HEK293 (cell line): ENCODE measurements around the gene GALNTL6.

Experiments used
- CTCF ChIA-PET: fragments of 350-600 bp; formaldehyde crosslinking; extraction: SDS; loops from one replicate; lab custom pipeline; 2021; ENCODE audit warnings: antibody characterized with exemption; lab: Yijun Ruan, JAX
- POLR2A ChIA-PET: fragments of 300-600 bp; formaldehyde crosslinking; extraction: SDS; loops from one replicate; lab custom pipeline; 2020; ENCODE audit warnings: antibody characterized with exemption, inconsistent platforms; lab: Yijun Ruan, JAX
- H3K27ac ChIP-seq: fragments of 200-500 bp; sonication (Bioruptor generic); 2 replicates; pipeline ENCODE4 v1.5.1; 2014; ENCODE audit warnings: low read depth, low read length, control low read depth, inconsistent platforms; ENCODE audit errors: extremely low read depth
- H3K36me3 ChIP-seq, 2 experiments: fragments of 200-500 bp in 1 of 2; sonication (Bioruptor generic) in 1 of 2; 1 replicate in 1 of 2; 2 replicates in 1 of 2; pipeline ENCODE4 v1.5.1; 2014 to 2017; ENCODE audit warnings: inconsistent platforms in 2 of 2, low read length in 2 of 2; ENCODE audit not compliant: control insufficient read depth in 2 of 2, insufficient read depth in 1 of 2
- H3K4me1 ChIP-seq: fragments of 200-500 bp; sonication (Bioruptor generic); 2 replicates; pipeline ENCODE4 v1.5.1; 2014; ENCODE audit warnings: mild to moderate bottlenecking, low read length, inconsistent platforms; ENCODE audit not compliant: control insufficient read depth, insufficient read depth
- H3K4me3 ChIP-seq: 2 replicates; pipeline ENCODE4 v1.5.1; 2011; ENCODE audit warnings: low read depth, mild to moderate bottlenecking, control low read depth, low read length, moderate library complexity
- H3K9me3 ChIP-seq: fragments of 200-500 bp; sonication (Bioruptor generic); 2 replicates; pipeline ENCODE4 v1.5.1; 2014; ENCODE audit warnings: low read depth, low read length, inconsistent platforms; ENCODE audit not compliant: control insufficient read depth, insufficient read depth
- CTCF ChIP-seq: fragments of 450-650 bp; formaldehyde crosslinking; IDR thresholded peaks from 2 replicates; pipeline ENCODE4 v1.5.1; 2016; ENCODE audit warnings: missing biosample characterization, missing genetic modification characterization
- ELK4 ChIP-seq: IDR thresholded peaks from 2 replicates; pipeline ENCODE4 v1.6.1; 2011; ENCODE audit warnings: mild to moderate bottlenecking, low read depth, low read length, borderline replicate concordance
- HOXD13 ChIP-seq: sonication (generic); formaldehyde crosslinking; IDR thresholded peaks from 2 replicates; pipeline ENCODE4 v1.8.0; 2022; ENCODE audit warnings: missing genetic modification reagents, borderline replicate concordance
- OVOL3 ChIP-seq: fragments of 450-650 bp; formaldehyde crosslinking; IDR thresholded peaks from 2 replicates; pipeline ENCODE4 v1.5.1; 2016; ENCODE audit warnings: missing biosample characterization, missing genetic modification characterization
- PRDM1 ChIP-seq: fragments of 450-650 bp; formaldehyde crosslinking; IDR thresholded peaks from 2 replicates; pipeline ENCODE4; 2016; ENCODE audit warnings: missing biosample characterization, missing genetic modification characterization
- SCRT1 ChIP-seq: fragments of 450-650 bp; formaldehyde crosslinking; IDR thresholded peaks from 2 replicates; pipeline ENCODE4 v1.5.1; 2016; ENCODE audit warnings: missing biosample characterization, missing genetic modification characterization, borderline replicate concordance
- SETDB1 ChIP-seq: IDR thresholded peaks from one replicate; pipeline ENCODE4 v1.6.1; 2017; ENCODE audit warnings: mild to moderate bottlenecking, low read length, moderate library complexity, mixed read lengths; ENCODE audit not compliant: insufficient read length
- TCF7L2 ChIP-seq: IDR thresholded peaks from 2 replicates; pipeline ENCODE4 v1.6.1; 2011; ENCODE audit warnings: low read depth, mild to moderate bottlenecking, inconsistent platforms, low read length, moderate library complexity, borderline replicate concordance
- WT1 ChIP-seq: fragments of 450-650 bp; formaldehyde crosslinking; IDR thresholded peaks from 2 replicates; pipeline ENCODE4 v1.5.1; 2016; ENCODE audit warnings: missing biosample characterization, missing genetic modification characterization
- YY1 ChIP-seq: fragments of 450-650 bp; formaldehyde crosslinking; IDR thresholded peaks from 2 replicates; pipeline ENCODE4 v1.5.1; 2018; ENCODE audit warnings: missing biosample characterization, missing genetic modification characterization
- ZBTB1 ChIP-seq: fragments of 450-650 bp; formaldehyde crosslinking; IDR thresholded peaks from 2 replicates; pipeline ENCODE4 v1.5.1; 2016; ENCODE audit warnings: missing biosample characterization, missing genetic modification characterization
- ZBTB21 ChIP-seq: fragments of 450-650 bp; formaldehyde crosslinking; IDR thresholded peaks from 2 replicates; pipeline ENCODE4 v1.5.1; 2017; ENCODE audit warnings: missing biosample characterization, missing genetic modification characterization
- ZBTB48 ChIP-seq: fragments of 450-650 bp; formaldehyde crosslinking; IDR thresholded peaks from 2 replicates; pipeline ENCODE4 v1.5.1; 2016; ENCODE audit warnings: missing biosample characterization, missing genetic modification characterization
- ZBTB8A ChIP-seq: fragments of 450-650 bp; formaldehyde crosslinking; IDR thresholded peaks from 2 replicates; pipeline ENCODE4 v1.5.1; 2016; ENCODE audit warnings: missing biosample characterization, missing genetic modification characterization
- ZFHX2 ChIP-seq: fragments of 450-650 bp; formaldehyde crosslinking; conservative IDR thresholded peaks from 2 replicates; pipeline ENCODE4 v1.5.1; 2016; ENCODE audit warnings: missing biosample characterization, missing genetic modification characterization
- ZNF112 ChIP-seq: fragments of 450-650 bp; formaldehyde crosslinking; IDR thresholded peaks from 2 replicates; pipeline ENCODE4 v1.5.0; 2017; ENCODE audit warnings: missing biosample characterization, missing genetic modification characterization
- ZNF121 ChIP-seq: fragments of 450-650 bp; formaldehyde crosslinking; IDR thresholded peaks from 2 replicates; pipeline ENCODE4 v1.5.1; 2016; ENCODE audit warnings: missing biosample characterization, missing genetic modification characterization
- ZNF132 ChIP-seq: fragments of 450-650 bp; formaldehyde crosslinking; IDR thresholded peaks from 2 replicates; pipeline ENCODE4 v1.5.1; 2017; ENCODE audit warnings: missing biosample characterization, missing genetic modification characterization, borderline replicate concordance
- ZNF23 ChIP-seq: fragments of 450-650 bp; formaldehyde crosslinking; IDR thresholded peaks from 2 replicates; pipeline ENCODE4 v1.5.1; 2016; ENCODE audit warnings: missing biosample characterization, missing genetic modification characterization, borderline replicate concordance
- ZNF248 ChIP-seq: fragments of 450-650 bp; formaldehyde crosslinking; IDR thresholded peaks from 2 replicates; pipeline ENCODE4 v1.5.1; 2017; ENCODE audit warnings: missing biosample characterization, missing genetic modification characterization
- ZNF398 ChIP-seq: fragments of 450-650 bp; formaldehyde crosslinking; IDR thresholded peaks from 2 replicates; pipeline ENCODE4 v1.5.1; 2017; ENCODE audit warnings: missing biosample characterization, missing genetic modification characterization
- ZNF521 ChIP-seq: fragments of 450-650 bp; formaldehyde crosslinking; IDR thresholded peaks from 2 replicates; pipeline ENCODE4 v1.5.1; 2017; ENCODE audit warnings: missing biosample characterization, mild to moderate bottlenecking, missing genetic modification characterization
- ZNF555 ChIP-seq: fragments of 450-650 bp; formaldehyde crosslinking; conservative IDR thresholded peaks from 2 replicates; pipeline ENCODE4 v1.5.1; 2017; ENCODE audit warnings: missing biosample characterization, mild to moderate bottlenecking, missing genetic modification characterization, inconsistent platforms
- ZNF585B ChIP-seq: fragments of 450-650 bp; formaldehyde crosslinking; IDR thresholded peaks from 2 replicates; pipeline ENCODE4 v1.5.1; 2016; ENCODE audit warnings: missing biosample characterization, missing genetic modification characterization
- ZNF610 ChIP-seq: fragments of 450-650 bp; formaldehyde crosslinking; IDR thresholded peaks from 2 replicates; pipeline ENCODE4 v1.5.1; 2016; ENCODE audit warnings: missing biosample characterization, missing genetic modification characterization, borderline replicate concordance
- ZNF670 ChIP-seq: fragments of 450-650 bp; formaldehyde crosslinking; IDR thresholded peaks from 2 replicates; pipeline ENCODE4 v1.5.1; 2016; ENCODE audit warnings: missing biosample characterization, missing genetic modification characterization, low read depth
- ZNF785 ChIP-seq: fragments of 450-650 bp; formaldehyde crosslinking; IDR thresholded peaks from 2 replicates; pipeline ENCODE4 v1.5.1; 2016; ENCODE audit warnings: missing biosample characterization, missing genetic modification characterization
- ZNF837 ChIP-seq: fragments of 450-650 bp; formaldehyde crosslinking; IDR thresholded peaks from 2 replicates; pipeline ENCODE4 v1.5.1; 2016; ENCODE audit warnings: missing biosample characterization, missing genetic modification characterization

Gene GALNTL6

GRCh38 chr4:172686021-172686420, 872.8 kb downstream of the GALNTL6 start:
- no peak overlapping the region for H3K27ac ChIP-seq
- no peaks in the 10 kb centered on the region for H3K9me3 ChIP-seq
- ChIA-PET POLR2A (no interaction called here), CTCF (no interaction called here)
- no peak overlapping the region for H3K4me3 ChIP-seq
- H3K4me1 ChIP-seq = no peaks in the 10 kb centered on the region
- TF ChIP-seq ZNF837 (tag by site-specific recombination) = no peak
- TF ChIP-seq ZNF132 (tag by site-specific recombination) = no peak
- no peak for TF ChIP-seq TCF7L2
- no peak for TF ChIP-seq ZNF112 (tag by site-specific recombination)
- TF ChIP-seq ZNF23 (tag by site-specific recombination) = no peak
- no peak for TF ChIP-seq ZBTB21
- no peak for TF ChIP-seq ZNF248
- no peaks in the 10 kb centered on the region for H3K36me3 ChIP-seq

- Histone ChIP-seq H3K4me1 (no peaks in the 10 kb centered on the region), H3K9me3 (no peaks in the 10 kb centered on the region), H3K27ac (no peak overlapping the region), H3K4me3 (no peak overlapping the region), H3K36me3 (no peaks in the 10 kb centered on the region)
- ChIA-PET POLR2A (no interaction called here), CTCF (no interaction called here)
- TF ChIP-seq YY1 (tag by site-specific recombination) = no peak
- TF ChIP-seq ZNF121 (tag by site-specific recombination) = no peak
- TF ChIP-seq ZFHX2 (tag by site-specific recombination) = no peak
- TF ChIP-seq ELK4 = no peak
- no peak for TF ChIP-seq ZBTB1 (tag by site-specific recombination)
- TF ChIP-seq ZNF670 = no peak
These were observed 875.3 kb downstream of the GALNTL6 start for GRCh38 chr4:172688534-172688933.

- POLR2A ChIA-PET = no interaction called here
- Histone ChIP-seq H3K36me3 (no peaks in the 10 kb centered on the region), H3K4me1 (no peaks in the 10 kb centered on the region), H3K9me3 (no peaks in the 10 kb centered on the region), H3K4me3 (no peak overlapping the region), H3K27ac (no peak overlapping the region)
- CTCF ChIA-PET = no interaction called here
- no peak for TF ChIP-seq OVOL3 (tag by site-specific recombination)
- TF ChIP-seq SETDB1 = peak; percentile 52
These were observed 878.3 kb downstream of the GALNTL6 start for GRCh38 chr4:172691552-172691951.

- Histone ChIP-seq H3K4me1 (no peaks in the 10 kb centered on the region), H3K9me3 (no peaks in the 10 kb centered on the region), H3K27ac (no peak overlapping the region), H3K4me3 (no peak overlapping the region), H3K36me3 (no peaks in the 10 kb centered on the region)
- ChIA-PET CTCF (interaction anchor here (0.6 kb wide), 1 partner anchor 361 kb away, joined by 3 read pairs; no protein-coding TSS in a partner anchor), POLR2A (no interaction called here)
- TF ChIP-seq ZNF585B (no peak), ZNF555 (tag by site-specific recombination) (no peak), ZNF785 (tag by site-specific recombination) (no peak), ZNF398 (tag by site-specific recombination) (no peak), ZBTB21 (no peak), WT1 (tag by site-specific recombination) (no peak), HOXD13 (CRISPR knock-in tag) (no peak), ZNF610 (tag by site-specific recombination) (no peak), CTCF (no peak), ZBTB8A (tag by site-specific recombination) (no peak), SCRT1 (no peak), PRDM1 (tag by site-specific recombination) (no peak), ZBTB48 (no peak), ZNF521 (tag by site-specific recombination) (no peak)
These were observed 879.5 kb downstream of the GALNTL6 start for GRCh38 chr4:172692701-172693100.
